GM12872 (cell line): Measurements from ENCODE around the gene DCAF8.

Experiments used
- TF ChIP-seq, protein P1 (sequence below): IDR thresholded peaks from 3 replicates; pipeline ENCODE4 v1.5.1; 2011; ENCODE audit warnings: low read depth, mild to moderate bottlenecking, low read length, moderate library complexity; ENCODE audit not compliant: insufficient read depth

The DCAF8 gene

DNA sequence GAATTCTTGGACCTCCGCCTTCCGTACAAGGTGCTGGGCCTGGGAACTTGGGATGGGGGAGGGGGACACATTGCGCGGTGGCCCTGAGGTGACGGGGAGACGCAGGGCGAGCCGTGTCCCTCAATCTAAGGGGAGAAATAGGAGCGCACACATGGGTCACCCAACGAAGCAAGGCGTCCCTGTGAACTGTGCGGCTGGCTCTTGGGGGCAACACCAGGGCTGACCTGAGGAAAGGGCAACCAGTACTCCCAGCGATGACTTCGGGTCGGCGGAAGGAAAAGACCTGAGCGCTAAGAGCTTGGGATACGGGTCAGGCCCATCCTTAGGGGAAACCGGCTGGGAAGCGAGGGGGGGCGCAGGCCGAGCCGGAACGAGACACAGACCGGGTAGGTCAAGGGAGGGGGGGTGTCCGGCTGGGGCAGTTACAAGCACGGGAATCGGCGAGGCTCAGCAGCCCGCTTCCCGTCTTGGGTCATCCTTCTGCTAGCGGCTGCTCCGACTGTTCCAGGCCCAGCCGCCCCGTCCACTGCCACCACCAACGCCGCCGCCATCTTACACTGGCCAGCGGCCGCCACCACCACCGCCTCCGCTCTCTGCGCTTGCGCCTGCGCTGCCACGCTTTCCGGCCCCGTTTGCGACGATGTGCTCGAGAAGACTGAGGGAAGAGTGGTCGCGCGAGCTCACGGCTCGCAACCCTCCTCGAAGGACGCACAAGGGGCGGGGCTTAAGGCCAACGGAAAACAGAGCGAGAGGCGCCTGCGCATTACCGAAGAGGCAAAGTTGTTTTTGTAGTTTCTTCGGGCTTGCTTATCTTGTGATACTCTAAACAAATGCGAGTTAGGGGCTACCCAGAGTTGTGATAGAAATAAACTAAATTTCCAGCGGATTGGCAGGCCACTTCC lies at the start of gene DCAF8:
Gene DCAF8 (minus strand): TSS at position 657 of the 902 bp plus-strand sequence. CDS start 18,541 bp downstream, outside the sequence.
- TF ChIP-seq, protein P1, sequence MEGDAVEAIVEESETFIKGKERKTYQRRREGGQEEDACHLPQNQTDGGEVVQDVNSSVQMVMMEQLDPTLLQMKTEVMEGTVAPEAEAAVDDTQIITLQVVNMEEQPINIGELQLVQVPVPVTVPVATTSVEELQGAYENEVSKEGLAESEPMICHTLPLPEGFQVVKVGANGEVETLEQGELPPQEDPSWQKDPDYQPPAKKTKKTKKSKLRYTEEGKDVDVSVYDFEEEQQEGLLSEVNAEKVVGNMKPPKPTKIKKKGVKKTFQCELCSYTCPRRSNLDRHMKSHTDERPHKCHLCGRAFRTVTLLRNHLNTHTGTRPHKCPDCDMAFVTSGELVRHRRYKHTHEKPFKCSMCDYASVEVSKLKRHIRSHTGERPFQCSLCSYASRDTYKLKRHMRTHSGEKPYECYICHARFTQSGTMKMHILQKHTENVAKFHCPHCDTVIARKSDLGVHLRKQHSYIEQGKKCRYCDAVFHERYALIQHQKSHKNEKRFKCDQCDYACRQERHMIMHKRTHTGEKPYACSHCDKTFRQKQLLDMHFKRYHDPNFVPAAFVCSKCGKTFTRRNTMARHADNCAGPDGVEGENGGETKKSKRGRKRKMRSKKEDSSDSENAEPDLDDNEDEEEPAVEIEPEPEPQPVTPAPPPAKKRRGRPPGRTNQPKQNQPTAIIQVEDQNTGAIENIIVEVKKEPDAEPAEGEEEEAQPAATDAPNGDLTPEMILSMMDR, result no peak

DNA sequence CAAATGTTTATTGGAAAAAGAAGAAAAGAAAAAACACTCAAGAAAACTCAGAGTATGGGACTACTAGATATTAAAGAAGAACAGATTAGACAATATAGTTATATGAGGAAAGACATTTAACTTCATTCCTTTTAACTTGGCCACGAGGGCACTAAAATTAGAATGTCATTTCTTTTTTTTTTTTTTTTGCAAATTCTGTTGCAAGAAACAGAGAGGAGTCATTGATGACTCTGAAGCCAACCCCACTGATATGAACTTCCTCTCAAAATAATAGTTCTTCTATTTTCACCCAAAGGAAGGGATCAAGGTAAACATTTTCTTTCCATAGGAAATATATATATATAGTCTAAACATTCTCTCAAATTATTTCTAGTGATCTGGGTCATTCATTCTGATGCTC lies 47.2 kb upstream of the DCAF8 start:
- TF ChIP-seq, protein P1, result no peak

DNA sequence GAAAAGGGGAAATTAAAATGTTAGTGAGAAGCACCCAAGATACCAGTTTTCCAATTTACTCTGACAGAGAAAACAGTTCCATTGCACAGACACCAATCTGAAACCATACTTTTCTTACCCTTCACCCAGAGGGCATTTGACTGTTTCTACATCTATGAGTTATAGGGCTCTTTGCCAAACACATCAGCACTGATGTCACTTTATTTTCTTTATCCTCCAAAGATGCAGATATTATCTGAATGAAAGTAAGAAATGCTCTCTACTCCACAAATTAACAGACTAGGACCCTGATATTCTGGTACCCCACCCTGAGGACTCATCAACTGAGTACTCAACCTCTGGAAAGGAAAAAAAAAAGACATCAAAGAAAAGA lies 46.8 kb upstream of the DCAF8 start:
- TF ChIP-seq, protein P1, result no peak

DNA sequence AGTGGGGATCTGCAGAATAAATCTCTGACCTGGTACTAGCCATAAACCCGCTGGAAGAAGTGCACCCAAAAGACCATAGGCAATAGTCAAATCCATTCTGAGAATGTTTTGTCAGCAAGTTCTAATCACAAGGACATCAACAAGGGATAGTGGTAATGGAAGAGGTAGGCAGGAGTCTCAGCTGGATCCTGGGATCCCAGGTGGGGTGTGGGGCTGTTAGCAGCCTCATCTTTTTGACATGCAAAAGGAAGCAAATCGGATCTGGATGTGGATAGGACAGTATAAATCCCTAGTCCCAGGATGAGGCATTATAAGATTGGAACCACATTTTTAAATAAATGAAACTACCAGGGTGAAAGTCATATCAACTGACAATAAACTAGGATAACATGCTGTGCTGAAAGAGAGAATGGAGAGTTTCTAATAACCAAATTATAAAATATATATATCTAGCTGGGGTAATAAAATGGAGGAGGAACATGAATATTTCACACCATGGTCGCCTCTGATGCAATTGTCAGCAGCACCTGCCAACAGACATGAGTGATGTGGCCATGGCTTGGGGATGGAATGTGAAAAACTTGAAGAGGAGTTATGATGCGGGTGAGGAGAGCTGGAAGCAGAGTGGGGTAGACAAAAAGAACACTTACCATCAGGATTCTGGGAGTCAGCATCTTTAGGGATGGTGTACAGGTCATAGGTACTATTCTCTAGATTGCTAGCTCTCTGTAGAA lies 46.3 kb upstream of the DCAF8 start:
- TF ChIP-seq, protein P1, result no peak

DNA sequence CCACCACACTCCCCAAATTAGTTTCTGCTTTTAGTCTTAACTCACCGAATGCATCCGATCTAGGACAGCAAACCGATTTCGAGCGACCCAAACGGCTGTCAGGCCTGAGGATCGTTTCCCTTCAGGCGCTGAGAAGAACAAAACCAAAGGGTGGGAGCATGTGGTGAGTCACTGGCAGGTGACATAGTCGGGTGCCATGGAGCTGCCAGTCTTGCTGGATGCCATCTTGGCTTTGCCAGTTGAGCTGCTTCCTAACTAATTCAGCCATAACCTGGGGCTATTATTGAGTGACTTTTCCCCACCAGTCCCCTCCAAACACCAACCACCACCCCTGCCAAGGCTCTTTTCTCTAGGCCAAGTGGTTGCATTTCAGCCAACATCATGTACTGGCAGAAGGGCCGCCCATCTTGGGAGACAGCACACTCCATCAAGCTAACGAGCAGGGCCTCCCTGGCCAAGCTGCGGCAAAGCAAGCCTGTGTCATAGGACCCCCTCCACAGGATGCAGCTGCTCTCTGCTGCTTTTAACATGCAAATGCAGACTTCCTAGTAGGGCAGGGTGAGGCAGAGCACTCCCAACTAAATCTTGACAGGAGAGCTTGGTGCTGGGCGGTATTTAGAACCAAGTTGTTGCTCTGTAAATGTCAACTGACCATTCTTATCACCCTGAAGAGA lies 44.9 kb upstream of the DCAF8 start:
- TF ChIP-seq, protein P1, result no peak

DNA sequence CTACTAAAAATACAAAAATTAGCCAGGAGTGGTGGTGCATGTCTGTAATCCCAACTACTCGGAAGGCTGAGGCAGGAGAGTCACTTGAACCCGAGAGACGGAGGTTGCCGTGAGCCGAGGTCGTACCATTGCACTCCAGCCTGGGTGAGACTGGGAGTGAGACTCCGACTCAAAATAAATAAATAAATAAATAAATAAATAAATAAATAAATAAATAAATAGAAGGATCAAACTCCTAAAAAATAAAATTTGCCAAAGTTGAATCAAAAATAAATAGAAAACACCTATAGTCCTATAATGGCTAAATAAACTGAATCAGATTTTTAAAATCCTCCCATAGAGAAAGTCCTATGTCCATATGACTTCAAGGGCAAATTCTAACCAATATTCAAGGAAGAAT lies 37.8 kb upstream of the DCAF8 start:
- TF ChIP-seq, protein P1, result no peak

DNA sequence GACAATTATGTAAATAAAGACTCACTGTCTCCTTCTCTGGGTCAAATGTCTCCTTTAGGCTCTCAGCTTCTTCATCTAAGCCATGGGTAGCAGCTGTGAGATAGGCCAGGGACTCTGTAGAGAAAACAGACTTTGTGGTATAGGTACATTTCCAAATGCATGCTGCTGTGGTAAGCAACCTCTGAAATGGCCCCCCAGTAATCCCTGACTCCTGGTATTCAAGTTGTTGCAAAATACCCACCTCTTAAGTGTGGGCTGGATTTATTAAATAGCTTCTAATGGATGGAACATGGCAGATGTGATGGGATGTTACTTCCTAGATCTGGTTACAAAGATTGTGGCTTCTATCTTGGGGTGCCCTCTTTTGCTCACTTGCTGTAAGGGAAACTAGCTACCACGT lies 33.7 kb upstream of the DCAF8 start:
- TF ChIP-seq, protein P1, result no peak
